ENCODE measurements around the gene PLA2G4F.

The PLA2G4F gene

DNA sequence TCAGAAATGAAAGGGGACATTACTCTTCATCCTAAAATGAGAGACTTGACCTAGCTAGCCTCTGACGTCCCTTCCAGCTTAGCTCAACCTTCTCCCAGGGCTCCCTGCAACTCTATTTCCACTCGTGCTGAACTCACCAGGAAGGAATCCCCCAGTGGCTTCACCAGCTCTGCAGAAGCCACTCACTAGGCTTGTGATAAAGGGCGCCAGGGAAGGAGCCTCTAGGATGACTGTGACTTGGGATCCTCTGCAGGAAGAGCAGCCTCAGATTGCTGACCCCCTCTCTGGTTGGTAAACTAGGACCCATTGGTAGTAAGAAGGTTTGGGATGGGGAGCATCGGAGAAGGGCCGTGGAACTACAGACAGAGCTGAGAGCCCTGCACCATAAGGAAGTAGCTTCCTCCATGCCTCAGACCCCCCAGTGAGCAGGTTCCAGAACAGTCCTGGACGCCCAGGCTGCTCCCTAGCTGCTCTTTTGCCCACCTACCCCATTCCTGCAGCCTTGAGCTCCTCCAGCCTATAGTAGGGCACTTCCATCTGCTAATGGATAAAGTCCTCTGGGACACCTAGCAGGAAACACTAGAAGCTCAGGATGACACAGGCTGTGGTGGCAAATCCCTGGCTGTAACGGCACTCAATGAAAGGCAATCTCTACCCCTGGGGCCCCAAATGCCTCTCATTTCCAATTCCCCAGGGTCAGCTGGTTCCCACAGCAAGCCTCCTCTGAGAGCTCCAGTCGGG is 26.0 kb downstream of the PLA2G4F start:
- DNase-seq, result no peak

DNA sequence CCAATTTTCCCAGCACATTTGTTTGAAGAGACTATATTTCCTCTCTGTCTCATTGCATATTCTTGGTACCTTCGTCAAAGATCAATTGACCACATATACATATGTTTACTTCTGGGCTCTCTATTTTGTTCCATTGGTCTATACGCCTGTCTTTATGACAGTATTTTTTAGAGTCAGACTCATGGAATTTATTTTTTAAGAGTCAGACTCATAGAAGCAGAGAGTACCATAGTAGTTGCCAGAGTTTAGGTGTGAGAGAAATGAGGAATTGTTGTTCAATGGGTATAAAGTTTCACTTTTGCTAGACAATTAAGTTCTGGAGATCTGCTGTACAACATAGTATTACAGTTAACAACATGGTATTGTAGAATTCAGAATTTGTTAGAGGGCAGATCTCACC is 27.1 kb downstream of the PLA2G4F start:
- DNase-seq, result no peak

DNA sequence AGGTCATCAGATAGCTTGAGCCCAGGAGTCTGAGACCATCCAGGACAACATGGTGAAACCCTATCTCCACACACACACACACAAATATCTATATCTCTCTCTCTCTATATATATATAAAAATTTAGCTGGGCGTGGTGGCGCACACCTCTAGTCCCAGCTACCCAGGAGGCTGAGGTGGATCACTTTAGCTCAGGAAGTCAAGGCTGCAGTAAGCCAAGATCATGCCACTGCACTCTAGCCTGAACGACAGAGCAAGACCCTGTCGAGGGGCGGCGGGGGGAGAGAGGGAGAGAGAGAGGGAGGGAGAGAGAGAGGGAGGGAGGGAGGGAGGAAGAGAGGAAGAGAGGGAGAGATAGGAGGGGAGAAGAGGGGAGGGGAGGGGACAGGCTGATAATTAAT is 28.0 kb downstream of the PLA2G4F start:
- no peak for DNase-seq

DNA sequence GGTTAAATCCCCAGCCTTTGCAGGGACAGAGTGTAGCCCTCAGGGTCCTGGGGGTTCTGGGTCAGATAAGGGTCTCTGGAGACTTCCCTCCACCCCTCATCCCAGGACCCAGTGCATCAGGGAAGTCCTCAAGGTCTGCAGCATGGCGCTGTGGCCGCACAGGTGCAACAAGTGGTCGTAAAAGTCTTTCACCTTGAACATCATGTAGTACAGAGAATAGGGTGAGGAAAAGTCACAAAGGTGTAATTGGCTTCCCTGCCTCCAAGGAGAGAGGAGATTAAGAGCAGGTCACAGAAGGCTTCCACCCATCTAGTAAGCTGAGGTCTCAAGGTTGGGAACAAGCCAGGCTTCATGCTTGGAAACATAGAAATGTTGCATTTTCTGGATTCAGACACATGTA is 32.9 kb downstream of the PLA2G4F start:
- no peak for DNase-seq

DNA sequence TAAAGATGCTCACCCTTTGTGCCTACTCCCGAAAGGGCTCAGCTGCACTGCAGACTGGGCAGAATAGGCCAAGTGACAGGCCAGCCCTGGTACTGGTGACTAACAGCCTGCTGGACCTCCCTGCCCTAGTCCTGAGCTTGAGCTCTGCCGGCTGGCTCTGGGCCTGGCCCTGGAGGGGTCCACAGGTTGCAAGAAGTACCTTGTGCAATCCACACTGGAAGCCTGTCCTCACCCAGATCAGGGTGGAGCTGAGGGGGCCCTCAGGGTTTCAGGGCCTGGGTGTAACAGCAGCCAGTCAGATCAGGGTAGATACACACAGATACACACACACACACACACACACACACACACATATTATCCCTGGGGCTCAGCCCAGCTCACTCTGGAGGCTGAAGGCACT is 34.8 kb downstream of the PLA2G4F start:
- DNase-seq, result no peak

DNA sequence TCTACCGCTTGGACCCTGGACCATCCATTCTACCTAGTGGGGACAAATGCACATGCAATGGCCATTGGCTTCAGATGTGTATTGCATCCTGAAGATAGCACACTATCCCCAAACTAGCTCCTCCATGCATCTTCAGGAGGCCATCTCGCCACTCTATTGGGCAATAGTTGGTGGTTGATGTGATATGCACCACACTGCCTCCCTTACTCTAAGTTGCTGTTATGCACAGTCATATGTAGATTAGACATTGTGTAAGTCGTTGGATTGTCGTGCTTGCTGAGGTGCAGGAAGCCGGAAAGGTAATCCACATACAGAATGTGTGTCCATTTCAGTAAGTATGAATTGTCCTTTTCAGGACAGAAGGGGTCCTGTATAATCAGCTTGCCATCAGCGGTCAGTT is 35.4 kb downstream of the PLA2G4F start:
- DNase-seq, result no peak

DNA sequence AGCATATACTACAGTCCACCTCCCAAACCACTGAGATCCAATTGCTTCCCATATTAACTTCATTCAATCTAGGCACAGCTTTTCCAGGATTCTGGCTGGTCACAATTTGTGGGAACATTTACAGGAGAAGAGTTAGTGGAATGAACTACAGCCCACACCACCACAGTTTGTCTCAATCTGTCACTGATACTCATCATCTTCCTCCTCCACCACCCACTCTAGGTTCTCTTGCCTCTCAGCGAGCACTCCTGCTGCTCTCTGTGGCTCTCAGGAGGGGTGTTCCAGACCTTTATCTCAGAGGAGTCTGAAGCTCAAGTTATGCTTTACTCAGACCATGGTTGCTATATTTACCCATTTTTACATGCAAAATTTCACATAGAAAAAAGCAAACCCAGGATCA is 36.2 kb downstream of the PLA2G4F start:
- DNase-seq, result no peak

DNA sequence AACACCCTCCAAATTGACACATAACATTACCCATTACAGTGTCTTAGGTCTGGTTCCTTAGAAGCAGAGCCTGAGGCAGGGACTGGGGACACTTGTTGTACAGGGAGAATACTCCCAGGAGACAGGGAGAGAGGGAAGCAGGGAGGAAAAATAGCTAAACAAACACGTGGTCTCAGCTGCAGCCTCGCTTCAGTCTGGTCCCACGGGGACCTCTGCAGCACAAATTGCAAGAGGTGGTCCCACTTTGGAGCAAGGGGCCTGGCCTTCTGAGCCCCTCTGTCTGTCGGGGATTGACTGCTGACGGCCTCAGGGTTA is 37.0 kb downstream of the PLA2G4F start:
- DNase-seq, result no peak

DNA sequence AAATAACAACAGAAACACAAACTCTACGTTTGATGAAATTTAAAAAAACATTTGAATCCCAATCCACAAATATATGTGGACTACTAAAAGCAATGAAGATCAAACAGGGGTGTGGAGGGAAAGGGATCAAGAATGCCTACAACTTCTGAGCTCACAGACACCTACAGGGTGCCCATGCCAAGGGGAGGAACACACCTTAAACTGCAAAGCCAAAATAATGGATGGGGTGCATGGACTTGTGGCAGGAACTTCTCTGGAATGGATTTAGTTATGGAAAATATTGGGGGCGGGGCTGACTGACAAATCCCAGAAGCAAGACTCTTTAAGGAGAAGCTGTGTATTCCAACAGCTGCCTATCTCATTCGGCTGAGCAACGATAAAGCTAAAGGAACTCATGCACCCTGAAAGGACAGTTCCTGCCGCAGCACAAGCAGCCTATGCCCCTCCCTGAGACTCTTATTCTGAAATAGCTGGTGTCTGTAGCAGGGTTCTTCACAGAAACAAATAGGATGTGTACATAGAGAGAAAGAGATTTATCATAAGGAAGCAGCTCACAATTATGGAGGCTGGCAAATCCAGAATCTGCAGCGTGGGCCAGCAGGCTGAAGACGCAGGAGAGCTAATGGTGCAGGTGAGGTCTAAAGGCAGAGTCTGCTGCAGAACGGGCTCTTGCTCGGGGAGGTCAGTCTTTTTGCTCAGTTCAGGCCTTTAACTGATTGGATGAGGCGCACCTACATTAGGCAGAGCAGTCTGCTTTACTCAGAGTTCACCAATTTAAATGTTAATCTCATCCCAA is 37.6 kb downstream of the PLA2G4F start:
- no peak for DNase-seq

DNA sequence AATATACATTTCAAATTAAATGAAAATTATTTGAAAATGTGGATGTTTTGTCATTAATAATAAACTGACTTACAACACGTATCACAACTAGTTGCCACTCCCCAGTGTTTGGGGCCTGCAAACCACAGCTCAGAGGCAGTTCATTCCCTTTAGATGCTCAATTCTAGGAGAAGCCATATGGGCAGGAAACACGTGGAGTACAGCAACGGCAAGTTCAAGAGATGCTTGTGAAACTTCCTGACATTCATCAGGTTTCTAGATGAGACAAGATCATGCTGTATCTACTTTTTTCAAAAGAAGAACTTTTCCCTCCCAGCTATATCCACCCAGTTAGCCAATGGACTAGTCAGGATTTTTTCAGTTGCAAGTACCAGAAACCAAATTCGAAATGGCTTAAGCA is 44.5 kb downstream of the PLA2G4F start:
- DNase-seq, result no peak

DNA sequence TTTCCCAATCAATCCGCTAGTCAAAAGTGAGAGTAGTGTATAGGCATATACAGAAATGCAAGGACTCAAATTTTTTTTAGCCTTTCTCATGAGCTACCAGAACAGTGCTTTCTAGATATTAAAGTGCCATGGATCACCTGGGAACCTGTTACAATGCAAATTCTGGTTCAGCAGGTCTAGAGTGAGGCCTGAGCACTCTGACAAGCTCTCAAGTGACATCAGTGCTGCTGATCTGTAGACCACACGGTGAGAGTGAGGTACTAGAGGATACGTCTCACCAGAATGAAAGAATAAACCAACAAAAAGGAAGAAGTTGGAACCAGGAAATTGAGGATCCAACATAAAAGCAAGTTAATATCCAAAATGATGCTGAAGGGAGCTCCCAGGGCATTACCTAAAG is 46.1 kb downstream of the PLA2G4F start:
- no peak for DNase-seq

DNA sequence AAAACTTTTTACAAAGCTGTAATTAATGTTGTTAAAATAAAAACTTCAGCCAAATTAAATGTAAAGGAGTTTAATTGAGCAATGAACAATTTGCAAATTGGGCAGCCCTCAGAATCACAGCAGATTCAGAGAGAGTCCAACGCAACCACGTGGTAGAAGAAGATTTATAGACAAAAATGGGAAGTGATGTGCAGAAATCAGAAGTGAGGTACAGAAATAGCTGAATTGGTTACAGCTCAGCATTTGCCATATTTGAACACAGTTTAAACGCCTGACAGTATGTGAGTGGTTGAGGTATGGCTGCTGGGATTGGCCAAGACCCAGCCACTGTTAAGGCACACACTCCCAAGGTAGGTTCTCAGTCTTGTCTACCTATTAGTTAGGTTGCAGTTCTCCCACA is 47.6 kb downstream of the PLA2G4F start:
- no peak for DNase-seq

DNA sequence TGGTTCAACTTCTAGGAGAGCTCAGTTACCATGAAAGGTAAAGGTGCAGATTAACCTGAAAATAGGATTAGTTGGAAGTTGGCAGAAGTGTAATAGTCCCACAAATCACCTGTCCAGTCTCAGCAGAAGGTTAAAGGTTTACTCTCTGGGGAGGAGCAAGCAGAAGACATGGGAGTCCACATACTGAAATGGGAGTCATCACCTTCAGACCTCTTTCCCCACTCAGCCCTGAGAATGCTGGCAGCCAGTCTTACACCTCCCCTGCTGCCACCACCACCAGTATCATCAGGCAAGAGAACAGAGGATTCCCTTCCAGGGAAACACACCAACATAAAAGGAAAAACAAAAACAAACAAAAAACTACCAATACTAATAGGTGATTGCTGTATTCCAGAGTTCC is 48.2 kb downstream of the PLA2G4F start:
- DNase-seq, result no peak

DNA sequence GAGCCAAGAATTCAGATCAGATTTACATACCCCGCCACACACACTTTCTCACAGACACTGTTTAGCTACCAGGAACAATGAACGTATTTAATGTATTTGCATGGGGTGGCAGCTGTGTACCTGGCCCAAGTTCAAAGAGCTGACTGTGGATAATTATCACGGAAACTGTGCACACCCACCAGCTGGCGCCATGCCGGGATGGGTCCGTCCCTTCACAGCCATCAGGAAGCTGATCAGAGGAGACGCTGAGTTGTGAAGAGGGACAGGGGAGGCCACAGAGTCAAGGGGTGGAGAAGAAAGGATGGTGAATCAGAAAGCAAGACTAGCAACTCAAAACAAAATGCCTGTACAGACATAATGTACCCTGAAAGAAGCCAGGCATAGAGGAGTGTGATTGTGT is 49.0 kb downstream of the PLA2G4F start:
- DNase-seq, result no peak

DNA sequence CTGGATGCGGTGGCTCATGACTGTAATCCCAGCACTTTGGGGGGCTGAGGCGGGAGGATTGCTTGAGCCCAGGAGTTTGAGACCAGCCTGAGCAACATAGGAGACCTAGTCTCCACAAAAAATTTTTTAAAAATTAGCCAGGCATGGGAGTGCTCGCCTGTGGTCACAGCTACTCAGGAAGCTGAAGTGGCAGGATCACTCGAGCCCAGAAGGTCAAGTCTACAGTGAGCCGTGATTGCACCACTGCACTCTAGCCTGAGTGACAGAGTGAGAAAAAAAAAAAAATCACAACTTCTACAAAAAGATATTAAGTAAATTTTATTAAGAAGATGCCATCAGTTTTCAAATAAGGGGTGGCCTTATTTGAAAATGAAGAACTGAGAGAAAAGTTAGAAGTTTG is 50.1 kb downstream of the PLA2G4F start:
- no peak for DNase-seq

DNA sequence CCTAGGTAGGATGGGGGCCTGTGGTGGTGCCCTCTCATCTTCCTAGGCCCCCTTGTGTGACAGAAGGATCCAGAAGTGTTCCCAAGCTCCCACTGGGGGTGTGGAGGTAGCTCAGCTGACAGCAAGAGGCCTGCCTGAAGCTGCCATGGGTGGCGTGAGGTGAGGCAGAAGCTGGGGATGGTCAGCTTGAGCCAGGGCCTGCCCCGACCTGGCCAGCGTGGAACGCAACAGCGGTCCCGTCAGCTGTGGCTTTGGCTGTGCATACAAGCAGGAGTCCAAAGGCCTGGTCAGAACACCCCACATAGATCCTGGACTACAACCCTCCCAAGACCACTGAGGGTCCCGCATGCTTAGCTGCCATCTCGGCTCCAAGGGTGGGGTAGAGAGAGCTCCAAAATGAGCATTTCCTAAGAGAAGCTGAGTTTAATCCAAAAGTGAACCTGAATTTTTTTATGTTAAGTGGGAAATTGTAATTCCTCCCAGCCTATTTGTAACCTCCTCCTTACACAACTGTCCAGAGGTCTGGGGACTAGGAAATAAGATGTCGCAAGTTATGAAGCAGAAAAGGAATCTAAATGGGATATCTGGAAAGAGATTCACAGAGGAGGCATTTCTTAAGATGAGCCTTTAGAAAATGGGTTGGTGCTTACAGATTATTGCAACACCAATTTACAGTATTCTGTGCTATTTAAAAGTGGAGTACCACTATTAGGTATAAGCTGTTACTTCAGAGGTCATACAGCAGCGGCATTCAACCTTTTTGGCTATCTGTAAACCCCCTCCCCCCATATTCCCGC is 52.1 kb downstream of the PLA2G4F start:
- no peak for DNase-seq

DNA sequence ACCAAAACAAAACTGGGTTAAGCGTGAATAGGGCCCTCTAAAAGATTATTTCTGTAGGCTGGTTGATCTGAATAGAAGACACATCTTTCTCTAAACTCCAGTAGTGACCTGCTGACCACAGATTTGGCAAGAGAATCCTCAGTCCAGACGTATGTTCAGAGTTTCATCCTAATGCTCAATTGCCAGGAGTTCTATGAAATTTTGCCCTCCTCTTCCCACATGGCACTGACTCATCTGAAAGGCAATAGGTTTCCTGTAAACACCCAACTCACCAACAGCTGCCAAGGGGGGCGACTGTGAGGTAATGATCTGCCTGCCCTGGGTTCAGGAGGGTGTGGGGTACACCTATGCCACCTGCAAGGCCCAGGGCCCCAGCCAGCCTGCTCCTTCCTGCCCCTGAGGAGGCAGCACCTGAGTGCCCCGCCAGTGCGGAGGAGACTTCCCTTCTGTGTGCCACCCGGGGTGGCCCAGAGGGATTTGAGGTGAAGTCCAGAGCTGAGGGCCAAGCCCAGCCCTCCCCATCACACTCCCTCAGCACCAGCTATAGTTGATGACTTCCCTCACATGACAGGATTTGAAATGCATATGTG is 53.7 kb downstream of the PLA2G4F start:
- DNase-seq, result no peak

DNA sequence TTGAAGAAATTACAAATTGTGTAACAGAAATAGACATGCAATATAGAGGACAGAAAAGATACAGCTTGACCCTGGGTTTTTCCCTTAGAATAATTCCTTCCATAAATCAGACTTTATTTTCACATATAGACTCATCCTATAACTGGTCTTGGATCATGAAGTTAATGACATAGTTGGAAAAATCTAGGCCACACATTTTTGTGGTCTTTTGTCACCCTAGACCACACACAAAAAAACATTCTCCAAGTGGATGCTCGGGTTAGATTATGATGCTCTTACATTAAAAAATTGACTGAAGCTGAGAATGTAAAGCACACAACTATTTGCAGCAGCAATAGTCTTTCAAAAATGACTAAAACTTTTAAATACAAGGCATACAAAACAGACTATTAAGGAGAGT is 54.6 kb downstream of the PLA2G4F start:
- no peak for DNase-seq

DNA sequence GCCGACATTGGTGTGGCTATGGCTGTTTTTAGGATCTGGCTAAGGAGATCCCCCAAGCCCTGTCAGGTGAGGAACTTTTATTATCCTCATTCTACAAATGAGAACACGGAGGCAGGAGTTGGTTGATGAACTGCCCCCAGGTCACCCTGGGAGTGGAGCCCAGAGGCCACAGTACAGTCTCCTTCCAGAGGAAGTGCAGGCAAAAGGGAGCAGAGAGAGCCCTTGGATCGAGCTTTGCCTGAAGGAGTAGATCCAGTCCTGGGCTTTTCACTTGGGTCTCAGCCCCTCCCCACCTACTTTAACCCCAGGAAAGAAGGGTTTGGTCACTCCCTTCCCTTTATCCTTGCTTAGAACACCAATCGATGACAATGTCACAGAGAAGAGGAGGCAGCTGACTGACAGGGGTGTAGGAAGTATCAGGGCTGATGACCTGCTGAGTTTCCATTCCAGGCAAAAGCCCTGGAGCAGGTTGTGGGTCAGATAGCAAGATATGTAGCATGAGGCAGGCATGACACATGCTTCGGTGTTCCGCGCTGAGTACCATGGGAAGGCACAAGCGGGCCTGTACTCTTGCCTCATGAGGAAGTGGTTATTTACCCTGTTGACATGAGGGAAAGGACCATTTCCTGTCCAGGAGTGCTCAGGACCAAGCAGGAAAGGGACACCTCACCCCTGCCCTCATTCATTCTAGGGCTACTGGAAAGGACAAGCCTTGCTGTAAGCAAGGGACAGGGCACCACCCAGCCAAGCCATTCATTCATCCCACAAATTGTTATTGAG is 56.2 kb downstream of the PLA2G4F start:
- DNase-seq, result no peak

DNA sequence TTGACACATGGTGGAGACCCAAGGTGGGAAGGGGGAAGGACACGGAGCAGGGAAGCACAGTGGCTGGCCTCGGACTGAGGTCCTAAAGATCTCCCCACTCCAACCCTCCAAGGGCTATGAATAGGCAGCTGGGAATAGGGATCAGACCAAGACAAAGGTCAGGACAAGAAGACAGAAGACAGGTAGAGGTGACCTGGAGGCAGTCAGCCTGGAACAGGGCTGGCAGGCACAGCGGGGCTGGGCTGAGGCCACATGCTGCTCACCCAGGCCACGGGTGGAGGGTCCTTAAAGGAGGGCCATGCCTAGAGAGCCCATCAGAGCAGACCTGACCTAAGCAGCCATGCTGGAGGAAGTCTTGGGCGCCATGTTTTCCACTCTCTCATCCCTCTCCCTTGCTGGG is 59.4 kb downstream of the PLA2G4F start:
- DNase-seq, result no peak

DNA sequence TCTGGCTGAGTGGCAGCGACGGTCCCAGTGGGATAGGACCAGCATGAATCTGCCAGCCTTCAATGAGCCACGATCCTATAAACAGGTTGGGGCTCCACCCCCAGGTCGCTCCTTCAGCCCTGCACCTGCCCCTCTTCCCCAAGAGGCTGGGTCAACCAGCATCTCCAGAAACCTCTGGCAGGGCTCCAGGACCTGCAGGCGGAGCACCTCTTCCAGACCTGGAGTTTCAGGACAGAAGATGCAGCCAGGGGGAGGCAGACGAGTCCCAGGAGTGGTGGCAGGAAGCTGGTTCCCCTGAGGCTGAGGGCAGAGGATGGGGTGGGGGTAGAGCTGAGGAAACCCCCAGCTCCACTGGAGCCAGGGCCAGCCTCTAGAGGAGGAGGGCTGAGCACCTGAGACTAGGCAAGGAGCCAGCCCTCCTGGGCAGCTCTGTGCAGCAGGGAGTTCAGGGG is 61.9 kb downstream of the PLA2G4F start, which contains the start of gene PLA2G4D:
Gene PLA2G4D (minus strand): TSS at position 51 of the 452 bp plus-strand sequence. CDS start 103 bp downstream, outside the sequence.
- DNase-seq, result no peak

DNA sequence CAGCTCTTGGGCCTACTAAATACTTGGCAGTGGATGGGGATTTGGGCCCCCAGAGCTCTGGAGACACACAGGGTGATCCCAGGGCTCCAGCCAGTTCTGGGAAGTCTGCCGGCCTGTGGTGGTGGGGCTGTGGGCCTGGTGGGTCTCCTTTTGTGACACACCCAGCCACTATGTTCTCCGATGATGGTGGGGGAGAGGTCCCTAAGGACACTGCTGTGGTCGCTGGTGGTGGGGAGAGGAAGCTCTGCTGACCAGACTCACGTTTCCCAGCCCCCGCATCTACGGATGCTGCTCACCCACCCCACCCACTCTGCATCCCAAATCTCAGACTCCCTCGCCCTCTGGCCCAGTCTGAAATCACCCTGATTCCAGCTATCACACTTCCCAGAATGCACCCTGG is 62.5 kb downstream of the PLA2G4F start:
- DNase-seq, result no peak
